GM12878 (cell line): Measurements from ENCODE around the gene ACRV1. TPM values are rescaled to one million over a fixed set of nuclear protein-coding genes. Genes with fewer than 3 reads are reported as not detected.

Experiments used
- ATAC-seq: fragments of 200-7000 bp; cut with Tn5 transposase; 3 replicates; pipeline ENCODE4 v1.9.1; 2020; ENCODE audit warnings: mild to moderate bottlenecking, moderate library complexity
- BruUV-seq: library from RNA; stranded (reverse); fragments of 400-500 nt; replicated peaks from 2 replicates; lab custom pipeline; 2021; lab: Mats Ljungman, UMichigan
- CTCF ChIA-PET: fragments of 300-600 bp; sonication (Branson Sonifier 250); formaldehyde crosslinking; extraction: SDS; loops from one replicate; lab custom pipeline; 2021; ENCODE audit warnings: inconsistent platforms; lab: Yijun Ruan, JAX
- POLR2A ChIA-PET: fragments of 350-600 bp; formaldehyde crosslinking; extraction: SDS; loops from one replicate; lab custom pipeline; 2021; ENCODE audit warnings: inconsistent platforms; lab: Charles Lee
- RAD21 ChIA-PET: fragments of 300-600 bp; sonication (Branson Sonifier 250); formaldehyde crosslinking; loops from one replicate; lab custom pipeline; 2023; ENCODE audit warnings: antibody characterized with exemption; ENCODE audit not compliant: unreplicated experiment; lab: Charles Lee
- SMC1A ChIA-PET: fragments of 300-600 bp; sonication (Branson Sonifier 250); formaldehyde crosslinking; loops from one replicate; lab custom pipeline; 2023; ENCODE audit not compliant: unreplicated experiment, uncharacterized antibody; lab: Charles Lee
- DNase-seq: peaks from one replicate; pipeline ENCODE4 v3.0.0-alpha.2; 2011; ENCODE audit warnings: low read depth, low spot score
- FAIRE-seq: peaks from 3 replicates; lab custom pipeline; 2011; peaks lifted over from hg19 to GRCh38; lab: Jason Lieb, UNC
- H2AFZ ChIP-seq: 2 replicates; pipeline ENCODE4 v1.6.0; 2011; ENCODE audit warnings: low read depth, low read length, control low read depth; ENCODE audit not compliant: control insufficient read depth
- H3K27ac ChIP-seq: 2 replicates; pipeline ENCODE4 v1.5.1; 2011; ENCODE audit warnings: control low read depth; ENCODE audit not compliant: control insufficient read depth, insufficient read depth
- H3K27me3 ChIP-seq, 2 experiments: replicated peaks in 1 of 2; 2 replicates each; pipeline versions ENCODE4 v1.6.0 to v1.6.1; 2011; ENCODE audit warnings: low read length in 1 of 2; ENCODE audit not compliant: control insufficient read depth in 2 of 2, insufficient read depth in 2 of 2
- H3K36me3 ChIP-seq, 2 experiments: 2 replicates each; pipeline ENCODE4 v1.5.1; 2011; ENCODE audit warnings: low read length in 1 of 2; ENCODE audit not compliant: control insufficient read depth in 2 of 2, insufficient read depth in 2 of 2
- H3K4me1 ChIP-seq: 2 replicates; pipeline ENCODE4 v1.6.1; 2011; ENCODE audit warnings: mild to moderate bottlenecking, low read length, moderate library complexity, mixed read lengths; ENCODE audit not compliant: control insufficient read depth, insufficient read depth
- H3K4me2 ChIP-seq: 2 replicates; pipeline ENCODE4 v1.6.0; 2011; ENCODE audit warnings: control low read depth; ENCODE audit not compliant: control insufficient read depth, insufficient read depth
- H3K4me3 ChIP-seq: fragments of 200-600 bp; sonication (generic); 2 replicates; pipeline ENCODE4 v1.5.1; 2016
- H3K79me2 ChIP-seq: 2 replicates; pipeline ENCODE4 v1.6.0; 2011; ENCODE audit warnings: low read length; ENCODE audit not compliant: control insufficient read depth, insufficient read depth
- H3K9ac ChIP-seq: 2 replicates; pipeline ENCODE4 v1.8.0; 2011; ENCODE audit warnings: low read length, control low read depth, mixed read lengths; ENCODE audit not compliant: control insufficient read depth, insufficient read depth
- H3K9me3 ChIP-seq: replicated peaks from 3 replicates; pipeline ENCODE4 v1.5.1; 2011; ENCODE audit warnings: mild to moderate bottlenecking, low read length; ENCODE audit not compliant: control insufficient read depth, insufficient read depth
- H4K20me1 ChIP-seq: 2 replicates; pipeline ENCODE4 v1.6.0; 2011; ENCODE audit not compliant: control insufficient read depth, insufficient read depth
- BCL3 ChIP-seq: IDR thresholded peaks from 2 replicates; pipeline ENCODE4 v1.6.1; 2011; ENCODE audit warnings: borderline replicate concordance, low read depth, mild to moderate bottlenecking, moderate library complexity, low read length; ENCODE audit not compliant: insufficient read depth, poor library complexity, severe bottlenecking
- CEBPB ChIP-seq, 2 experiments: fragments of 150-350 bp in 1 of 2; IDR thresholded peaks; 2 replicates each; pipeline ENCODE4 v1.6.1; 2012 to 2014; ENCODE audit warnings: low read depth in 2 of 2, low read length in 2 of 2, borderline replicate concordance in 1 of 2, inconsistent platforms in 1 of 2
- CHD4 ChIP-seq: fragments of 200-600 bp; sonication (generic); IDR thresholded peaks from 2 replicates; pipeline ENCODE4 v1.6.1; 2016; ENCODE audit warnings: mild to moderate bottlenecking
- HDAC2 ChIP-seq: fragments of 200-600 bp; sonication (generic); IDR thresholded peaks from 2 replicates; pipeline ENCODE4 v1.6.1; 2017
- KDM1A ChIP-seq: fragments of 200-600 bp; sonication (generic); IDR thresholded peaks from 2 replicates; pipeline ENCODE4 v1.6.1; 2016; ENCODE audit warnings: borderline replicate concordance
- LARP7 ChIP-seq: fragments of 450-650 bp; IDR thresholded peaks from 2 replicates; pipeline ENCODE4 v1.6.1; 2017; ENCODE audit warnings: mild to moderate bottlenecking
- MEF2B ChIP-seq: fragments of 450-650 bp; IDR thresholded peaks from 2 replicates; pipeline ENCODE4 v1.6.1; 2018; ENCODE audit warnings: mild to moderate bottlenecking, moderate library complexity; ENCODE audit not compliant: partially characterized antibody, poor library complexity, severe bottlenecking
- MTA2 ChIP-seq: fragments of 450-650 bp; IDR thresholded peaks from 2 replicates; pipeline ENCODE4 v1.6.1; 2016; ENCODE audit warnings: low read depth, mild to moderate bottlenecking, moderate library complexity
- NR2C1 ChIP-seq: fragments of 450-650 bp; IDR thresholded peaks from 2 replicates; pipeline ENCODE4 v1.6.1; 2017; ENCODE audit warnings: antibody characterized with exemption, mild to moderate bottlenecking, moderate library complexity
- REST ChIP-seq: IDR thresholded peaks from 2 replicates; pipeline ENCODE4 v1.6.1; 2012; ENCODE audit warnings: mild to moderate bottlenecking, low read depth, low read length
- RUNX3 ChIP-seq: IDR thresholded peaks from 2 replicates; pipeline ENCODE4 v1.6.1; 2012; ENCODE audit warnings: low read length, inconsistent platforms
- SIN3A ChIP-seq: IDR thresholded peaks from 2 replicates; pipeline ENCODE4 v1.6.1; 2012; ENCODE audit warnings: low read depth, low read length, improper control_type of control experiment
- SKIL ChIP-seq: fragments of 450-650 bp; IDR thresholded peaks from 2 replicates; pipeline ENCODE4 v1.6.1; 2017; ENCODE audit warnings: mild to moderate bottlenecking, low read depth, inconsistent platforms; ENCODE audit not compliant: poor library complexity, severe bottlenecking
- SMAD5 ChIP-seq: IDR thresholded peaks from 2 replicates; pipeline ENCODE4 v1.6.1; 2016; ENCODE audit warnings: antibody characterized with exemption, low read depth
- SMARCA5 ChIP-seq: fragments of 450-650 bp; IDR thresholded peaks from 2 replicates; pipeline ENCODE4 v1.6.1; 2017; ENCODE audit warnings: mild to moderate bottlenecking
- STAT1 ChIP-seq: fragments of 450-650 bp; conservative IDR thresholded peaks from 2 replicates; pipeline ENCODE4 v1.6.1; 2014; ENCODE audit warnings: antibody characterized with exemption, mild to moderate bottlenecking
- TAF1 ChIP-seq: IDR thresholded peaks from 2 replicates; pipeline ENCODE4 v1.6.1; 2011; ENCODE audit warnings: mild to moderate bottlenecking, low read depth, low read length, borderline replicate concordance
- YBX1 ChIP-seq: fragments of 450-650 bp; IDR thresholded peaks from 2 replicates; pipeline ENCODE4 v1.6.1; 2016; ENCODE audit warnings: antibody characterized with exemption
- YY1 ChIP-seq: IDR thresholded peaks from 2 replicates; pipeline ENCODE4 v1.6.1; 2011; ENCODE audit warnings: low read depth, mild to moderate bottlenecking, low read length
- ZNF622 ChIP-seq: fragments of 450-650 bp; IDR thresholded peaks from 2 replicates; pipeline ENCODE4 v1.6.1; 2017; ENCODE audit warnings: mild to moderate bottlenecking, inconsistent platforms
- WGBS: methylation state at CpG from one replicate; pipeline ENCODE4 v1.1.6; 2016; ENCODE audit warnings: low lambda C conversion rate; ENCODE audit not compliant: insufficient replicate concordance, insufficient coverage; ENCODE audit errors: missing lambda C conversion rate; 5-methylcytosine and 5-hydroxymethylcytosine counted together
- in situ Hi-C: fragments of 300-500 bp; cut with MboI; formaldehyde crosslinking; loops from 9 replicates; pipeline ENCODE4 v1.14.3; 2018; ENCODE audit warnings: mixed read lengths
- intact Hi-C: fragments of 100-400 bp; cut with micrococcal nuclease; formaldehyde crosslinking; loops from one replicate; pipeline ENCODE4 v1.14.2; 2022; ENCODE audit not compliant: unreplicated experiment
- polyA plus RNA-seq, 11 experiments: library from polyadenylated mRNA; depleted of rRNA in 4 of 11; unstranded in 6 of 11; stranded (reverse) in 5 of 11; fragments of >200 nt; fragmentation: Nextera tagmentation in 4 of 11; fragmentation: Illumina TruSeq in 1 of 11; extraction: Ambion mirVana in 4 of 11; extraction: Trizol in 1 of 11; gene quantifications; 1 replicate in 1 of 11; 2 replicates in 10 of 11; pipeline versions ENCODE4 v1.2.1 to v1.2.3, GENCODE V29; 2011 to 2016; ENCODE audit warnings: inconsistent platforms in 2 of 11, missing spikeins in 2 of 11, low read depth in 1 of 11
- total RNA-seq, 4 experiments: library from RNA; depleted of rRNA in 3 of 4; stranded (reverse); fragments of >200 nt in 3 of 4; fragmentation: Illumina TruSeq in 1 of 4; extraction: Trizol in 1 of 4; gene quantifications; 2 replicates each; pipeline versions ENCODE4 v1.2.1 to v1.2.3, GENCODE V29; 2013 to 2021

ACRV1 gene
- total and polyA plus RNA-seq, 10 of the 15 experiments (the other 5 are each of a cell fraction or from before 2014, with no cell fraction given) = 0.09 to 0.82 (median 0.23) TPM; not detected in 2

- intact Hi-C loops (no loop called here), in situ Hi-C loops (no loop called here)
- Histone ChIP-seq H3K9ac (no peak overlapping the region), H3K27me3 (no peaks in the 10 kb centered on the region), H2AFZ (no peak overlapping the region), H3K36me3 (peaks cover 2 to 9% of the 10 kb centered on the region in 2 experiments; a peak in 3 of 4 replicates), H4K20me1 (no peaks in the 10 kb centered on the region), H3K79me2 (no peaks in the 10 kb centered on the region), H3K4me1 (no peaks in the 10 kb centered on the region), H3K4me2 (no peak overlapping the region), H3K4me3 (no peak overlapping the region), H3K27ac (no peak overlapping the region), H3K9me3 (no peaks in the 10 kb centered on the region)
- RAD21 ChIA-PET = no interaction called here
- no TSS peak for BruUV-seq
- WGBS = 97% methylated on average over 3 of the region's 3 CpGs
- CTCF ChIA-PET = no interaction called here
- POLR2A ChIA-PET = no interaction called here
- ATAC-seq (no peak), FAIRE-seq (no peak), DNase-seq (no peak)
- SMC1A ChIA-PET = interaction anchor here (1.0 to 1.3 kb wide), 2 partner anchors 12 to 19 kb away, joined by 3 read pairs; no protein-coding TSS in a partner anchor
- TF ChIP-seq KDM1A (no peak), RUNX3 (no peak), STAT1 (no peak), HDAC2 (no peak), YY1 (no peak), REST (no peak), SMARCA5 (no peak), CEBPB (IDR thresholded peaks at IDR 0.05; ENCODE audit: borderline replicate concordance in 1 of 2, low read depth in 2 of 2, low read length in 2 of 2) (no peak), SIN3A (no peak), BCL3 (no peak), YBX1 (no peak), MTA2 (no peak), NR2C1 (no peak), MEF2B (no peak), SKIL (no peak), CHD4 (no peak), LARP7 (no peak), TAF1 (no peak), ZNF622 (no peak), SMAD5 (no peak)
Measured at GRCh38 chr11:125645871-125646270, 34.8 kb downstream of the ACRV1 start.
